GM23248 (cell line): ENCODE results near the gene FBN1.

Experiments used
- EZH2 ChIP-seq: fragments of 200-600 bp; sonication (generic); IDR thresholded peaks from 2 replicates; pipeline ENCODE4 v1.6.1; 2018; ENCODE audit warnings: antibody characterized with exemption, mild to moderate bottlenecking; ENCODE audit not compliant: insufficient read depth, poor library complexity, severe bottlenecking
- EZH2phosphoT487 ChIP-seq: fragments of 200-600 bp; sonication (generic); IDR thresholded peaks from 2 replicates; pipeline ENCODE4 v1.6.1; 2018; ENCODE audit warnings: antibody characterized with exemption, moderate library complexity, mild to moderate bottlenecking, low read depth; ENCODE audit not compliant: insufficient read depth

DNA sequence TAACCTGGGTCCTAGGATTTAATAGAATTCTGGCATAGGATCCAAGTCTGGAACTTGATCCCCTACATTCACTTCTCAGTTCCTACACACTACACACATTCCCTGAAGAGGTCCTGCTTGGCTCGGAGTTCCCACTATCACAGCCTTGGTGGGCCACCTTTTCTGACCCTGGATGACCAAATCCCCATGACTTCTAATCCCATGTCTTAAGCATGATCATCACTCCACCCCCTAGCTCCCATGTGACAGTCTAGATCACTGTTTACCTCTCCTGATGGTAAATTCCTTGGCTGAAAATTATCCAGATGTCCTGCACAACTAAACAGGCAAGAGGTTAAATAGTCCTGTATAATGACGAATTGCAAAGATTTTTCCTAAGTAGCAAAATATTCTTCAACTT lies 274.0 kb downstream of the FBN1 start:
- TF ChIP-seq EZH2 (no peak), EZH2phosphoT487 (no peak)
